Right lobe of liver (tissue), 6 donors: ENCODE results near the gene MDN1. TPM values are rescaled to one million over a fixed set of nuclear protein-coding genes. Genes with fewer than 3 reads are reported as not detected.
A peak's percentile ranks its signal among the peaks of the same experiment; 100 is the strongest.

Source experiments
- ATAC-seq, 4 donors: fragments of 200-7000 bp; cut with Tn5 transposase; one replicate each; pipeline ENCODE4 v1.9.1; 2020; ENCODE audit warnings: mild to moderate bottlenecking in 4 of 4, moderate library complexity in 4 of 4
- DNase-seq, 3 donors: peaks; one replicate each; pipeline ENCODE4 v3.0.0-alpha.2; 2020
- H3K27ac ChIP-seq, 3 donors: fragments of 200-600 bp; one replicate each; pipeline ENCODE4 v1.8.0; 2022
- H3K27me3 ChIP-seq, 2 donors: fragments of 200-600 bp; one replicate each; pipeline ENCODE4 v1.8.0; 2022
- H3K36me3 ChIP-seq, 4 donors: fragments of 200-600 bp; sonication (generic) in 1 of 4; one replicate each; pipeline versions ENCODE4 v1.5.1 to v1.8.0; 2017 to 2022; ENCODE audit warnings: control low read depth in 1 of 4
- H3K4me1 ChIP-seq, 4 donors: fragments of 200-600 bp; sonication (generic) in 1 of 4; one replicate each; pipeline versions ENCODE4 v1.5.1 to v1.8.0; 2017 to 2022; ENCODE audit warnings: control low read depth in 1 of 4
- H3K4me3 ChIP-seq, 3 donors: fragments of 200-600 bp; one replicate each; pipeline ENCODE4 v1.8.0; 2022
- H3K9me3 ChIP-seq, 4 donors: fragments of 200-600 bp; sonication (generic) in 1 of 4; one replicate each; pipeline versions ENCODE4 v1.5.1 to v1.8.0; 2017 to 2022; ENCODE audit warnings: control low read depth in 1 of 4
- CTCF ChIP-seq, 4 donors: fragments of 200-600 bp in 3 of 4; fragments of 450-650 bp in 1 of 4; IDR thresholded peaks; one replicate each; pipeline versions ENCODE4 v1.5.1 to v1.8.0; 2016 to 2022; ENCODE audit warnings: antibody characterized with exemption in 4 of 4, mild to moderate bottlenecking in 2 of 4
- POLR2A ChIP-seq: fragments of 450-650 bp; IDR thresholded peaks from one replicate; pipeline ENCODE4 v1.6.1; 2017; ENCODE audit warnings: antibody characterized with exemption, mild to moderate bottlenecking
- WGBS: methylation state at CpG from one replicate; pipeline ENCODE4 v1.1.6; 2018; ENCODE audit warnings: low coverage, low lambda C conversion rate; ENCODE audit not compliant: insufficient coverage; ENCODE audit errors: missing lambda C conversion rate; 5-methylcytosine and 5-hydroxymethylcytosine counted together
- intact Hi-C, 2 donors: fragments of 100-400 bp; cut with DNase I; formaldehyde crosslinking; loops; one replicate each; pipeline versions ENCODE4 v1.11.2 to v1.14.1; 2022
- total RNA-seq, 6 experiments: library from RNA; depleted of rRNA in 2 of 6; stranded (reverse); fragments of >200 nt in 2 of 6; fragmentation: NEBNext Ultra II Directional in 3 of 6; extraction: Animal tissue kit (Norgen Biotek cat#: 25700) in 3 of 6; gene quantifications; one replicate each; pipeline versions ENCODE4 v1.1.0 to v1.2.4, GENCODE V29; 2016 to 2023
- donor health status: DM: no; HTN: yes; CAD: no.
- donor health status: DM: no; HTN: no; CAD: no.
- donor health status: DM: no; HTN: no; CAD: no.
- donor health status: DM: no; HTN: yes; CAD: no.
- donor health status: DM: no; HTN: yes; CAD: no.

Gene MDN1
- total RNA-seq, 6 experiments from 2014 or later: 13.8 to 49.6 (median 25.5) TPM

GRCh38 chr6:89613790-89614189 is 205.8 kb downstream of the MDN1 start:
- DNase-seq (no peak), ATAC-seq (no peak)
- no peak overlapping the region for H3K27ac ChIP-seq
- H3K36me3 ChIP-seq: no peaks in the 10 kb centered on the region
- WGBS: 71% methylated on average over 5 of the region's 5 CpGs
- H3K4me3 ChIP-seq: no peak overlapping the region
- H3K4me1 ChIP-seq: no peaks in the 10 kb centered on the region
- H3K27me3 ChIP-seq: no peaks in the 10 kb centered on the region
- intact Hi-C loops: loop anchor here (5.0 kb wide), 1 partner anchor 181 kb away; the partner anchor contains the start of gene ANKRD6 (in 2 of the 2)
- H3K9me3 ChIP-seq: no peaks in the 10 kb centered on the region
- TF ChIP-seq CTCF (IDR thresholded peaks at IDR 0.05) (no peak), POLR2A (no peak)

- no peak for ATAC-seq
- no peak for TF ChIP-seq CTCF (IDR thresholded peaks at IDR 0.05)
- TF ChIP-seq POLR2A: no peak
- 93% methylated on average over 3 of the region's 12 CpGs for WGBS
Measured at GRCh38 chr6:89612121-89612520, 207.5 kb downstream of the MDN1 start.

GRCh38 chr6:89611666-89612065 is 207.9 kb downstream of the MDN1 start:
- DNase-seq: no peak
- no peak overlapping the region for H3K27ac ChIP-seq
- no peak overlapping the region for H3K4me3 ChIP-seq
- H3K9me3 ChIP-seq: no peaks in the 10 kb centered on the region
- no peaks in the 10 kb centered on the region for H3K27me3 ChIP-seq
- no peaks in the 10 kb centered on the region for H3K4me1 ChIP-seq
- intact Hi-C loops: loop anchor here (5.0 kb wide), 1 partner anchor 179 kb away; the partner anchor contains the start of gene ANKRD6 (in 2 of the 2)
- no peak for TF ChIP-seq POLR2A
- TF ChIP-seq CTCF (IDR thresholded peaks at IDR 0.05): no peak
- no peaks in the 10 kb centered on the region for H3K36me3 ChIP-seq
- ATAC-seq: no peak

More at GRCh38 chr6:89612121-89612520, 207.5 kb downstream of the MDN1 start:
- Histone ChIP-seq H3K4me3 (no peak overlapping the region), H3K4me1 (no peaks in the 10 kb centered on the region), H3K27ac (no peak overlapping the region), H3K27me3 (no peaks in the 10 kb centered on the region), H3K36me3 (no peaks in the 10 kb centered on the region), H3K9me3 (no peaks in the 10 kb centered on the region)
- DNase-seq: no peak
- intact Hi-C loops: loop anchor here (5.0 kb wide), 1 partner anchor 180 kb away; the partner anchor contains the start of gene ANKRD6 (in 2 of the 2)

GRCh38 chr6:89610149-89610642 is 209.4 kb downstream of the MDN1 start:
- Histone ChIP-seq H3K36me3 (no peaks in the 10 kb centered on the region), H3K4me1 (no peaks in the 10 kb centered on the region), H3K4me3 (no peak overlapping the region), H3K27ac (no peak overlapping the region), H3K9me3 (no peaks in the 10 kb centered on the region), H3K27me3 (no peaks in the 10 kb centered on the region)
- DNase-seq: peak; percentile 73 to 79 (median 75)
- TF ChIP-seq POLR2A (no peak), CTCF (IDR thresholded peaks at IDR 0.05) (peak; percentile 77 to 94 (median 92))
- peak; percentile 87 to 93 (median 90) for ATAC-seq
- WGBS: 37% methylated on average over 11 of the region's 11 CpGs
- intact Hi-C loops: loop anchor here (5.0 kb wide), 1 partner anchor 178 kb away; the partner anchor contains the start of gene ANKRD6 (in 2 of the 2)
